ENCODE measurements around the gene GRK1. TPM values are rescaled to one million over a fixed set of nuclear protein-coding genes. Genes with fewer than 3 reads are reported as not detected.

The GRK1 gene
- total and polyA plus RNA-seq, 2 of the 8 experiments (the other 6 are each of a cell fraction or from before 2014, with no cell fraction given), result 0.12 TPM; not detected in 1

- H2AK5ac ChIP-seq (ENCODE audit: low read depth, low read length), result no peak overlapping the region
These were observed 44.1 kb upstream of the GRK1 start for GRCh38 chr13:113622791-113623490.

More at GRCh38 chr13:113622791-113623490, 44.1 kb upstream of the GRK1 start:
- H2BK15ac ChIP-seq (ENCODE audit: low read length), result no peak overlapping the region
- peaks cover 0 to 26% of the 10 kb centered on the region in 2 experiments; a peak in 2 of 4 replicates for H3K79me2 ChIP-seq (ENCODE audit: control insufficient read depth in 1 of 2, insufficient read depth in 2 of 2, low read length in 2 of 2)
- no peak overlapping the region for H3K9ac ChIP-seq (replicated peaks in 1 of 4; ENCODE audit: extremely low read depth in 1 of 4, low read depth in 3 of 4, low read length in 3 of 4)
- H3K56ac ChIP-seq (replicated peaks; ENCODE audit: insufficient read length, low read depth, low read length), result no peak overlapping the region
- no peak overlapping the region for H2BK5ac ChIP-seq (ENCODE audit: low read depth, low read length)
- FAIRE-seq (no peak), DNase-seq (ENCODE audit: low read depth in 1 of 2, low spot score in 2 of 2) (no peak)
- H4K91ac ChIP-seq (replicated peaks; ENCODE audit: insufficient read length, low read length), result no peak overlapping the region
- peaks cover 8% of the 10 kb centered on the region; the same call in 1 of the 2 replicates for H3K79me1 ChIP-seq (ENCODE audit: low read depth, low read length)
- no peak overlapping the region for H2BK12ac ChIP-seq (ENCODE audit: low read depth, low read length)
- no peak overlapping the region for H3K18ac ChIP-seq (ENCODE audit: extremely low read depth, low read length)
- WGBS, 2 experiments (ENCODE audit: extremely low coverage in 1 of 2, insufficient coverage in 1 of 2, insufficient read length in 1 of 2, insufficient replicate concordance in 2 of 2, low coverage in 1 of 2, low lambda C conversion rate in 2 of 2, missing lambda C conversion rate in 1 of 2), result 93% methylated on average over 29 of the region's 29 CpGs; no CpG with 5 or more reads in 1 of the 2 experiments
- no peaks in the 10 kb centered on the region for H3K23me2 ChIP-seq (ENCODE audit: low read depth, low read length)
- no peak overlapping the region for H3K4me2 ChIP-seq (ENCODE audit: insufficient read depth in 1 of 2, low read depth in 2 of 2, low read length in 2 of 2)
- H2AFZ ChIP-seq (ENCODE audit: low read length), result no peak overlapping the region
- H3K27me3 ChIP-seq (replicated peaks in 1 of 4; ENCODE audit: control insufficient read depth in 3 of 4, extremely low read depth in 1 of 4, insufficient read depth in 3 of 4, low read length in 3 of 4), result no peaks in the 10 kb centered on the region
- no peak overlapping the region for H3K4ac ChIP-seq (replicated peaks; ENCODE audit: insufficient read length, low read depth, low read length)
- ChIA-PET POLR2A (ENCODE audit: partially characterized antibody) (interaction anchor here (1.2 kb wide), 1 partner anchor 9 kb away, joined by 4 read pairs; no protein-coding TSS in a partner anchor), CTCF (ENCODE audit: partially characterized antibody) (no interaction called here)
- H3K4me3 ChIP-seq (ENCODE audit: extremely low read depth in 1 of 4, insufficient read depth in 2 of 4, low read depth in 3 of 4, low read length in 4 of 4), result no peak overlapping the region
- H3K14ac ChIP-seq (ENCODE audit: insufficient read length), result no peak overlapping the region
- no peak overlapping the region for H3K27ac ChIP-seq (ENCODE audit: low read depth, low read length)
- H4K8ac ChIP-seq (ENCODE audit: extremely low read depth, insufficient read depth, low read length), result no peak overlapping the region
- no peak overlapping the region for H2BK120ac ChIP-seq (replicated peaks; ENCODE audit: low read depth, low read length)
- H3K36me3 ChIP-seq (ENCODE audit: control insufficient read depth in 2 of 4, insufficient read depth in 4 of 4, low read length in 3 of 4), result peaks cover 0 to 21% (median 11%) of the 10 kb centered on the region in 4 experiments; a peak in 5 of 8 replicates
- H4K20me1 ChIP-seq (replicated peaks in 1 of 2; ENCODE audit: control insufficient read depth in 1 of 2, insufficient read depth in 2 of 2, low read length in 2 of 2), result peaks cover 4 to 5% of the 10 kb centered on the region in 2 experiments
- H3K23ac ChIP-seq (ENCODE audit: insufficient read length), result no peak overlapping the region
- no peak overlapping the region for H4K5ac ChIP-seq (ENCODE audit: insufficient read length, low read depth, low read length)
- peaks cover 0 to 3% (median 0%) of the 10 kb centered on the region in 4 experiments; a peak in 1 of 7 replicates for H3K4me1 ChIP-seq (replicated peaks in 1 of 4; ENCODE audit: control insufficient read depth in 3 of 4, insufficient read depth in 4 of 4, low read length in 3 of 4)
- no peak overlapping the region for H2BK20ac ChIP-seq (ENCODE audit: low read length)
- H3K9me3 ChIP-seq (ENCODE audit: insufficient read depth in 2 of 2, low read depth in 1 of 2, low read length in 1 of 2), result peaks cover 0 to 14% of the 10 kb centered on the region in 2 experiments; a peak in 1 of 4 replicates
